ENCODE measurements around the gene AGFG2.

AGFG2 gene

GRCh38 chr7:100573691-100574361 lies 34.8 kb downstream of the AGFG2 start, which contains the start of gene SAP25:
SAP25 (minus strand) TSS chr7:100573900; CDS start chr7:100573742, 158 bp downstream.
- no peak for DNase-seq

GRCh38 chr7:100574362-100575205 lies 35.6 kb downstream of the AGFG2 start:
- DNase-seq: no peak

DNA sequence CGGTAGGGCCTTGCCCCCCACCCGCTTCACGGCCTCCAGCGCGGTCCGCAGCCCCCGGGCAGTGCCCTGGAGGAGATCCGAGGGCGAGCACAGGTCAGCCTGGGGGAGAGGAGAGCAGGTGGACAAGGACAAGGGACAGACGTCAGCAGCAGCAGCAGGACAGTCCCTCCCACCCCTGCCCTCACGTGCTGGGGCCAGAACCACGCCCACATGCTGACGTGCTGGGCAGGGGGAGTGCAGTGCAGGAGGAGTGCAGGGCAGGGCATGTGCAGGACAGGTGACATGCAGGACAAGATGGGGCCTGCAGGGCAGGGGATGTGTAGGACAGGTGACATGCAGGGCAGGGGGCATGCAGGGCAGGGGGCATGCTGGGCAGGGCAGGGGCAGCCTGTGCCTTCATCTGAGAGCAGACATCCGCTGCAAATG lies 36.2 kb downstream of the AGFG2 start:
- no peak for DNase-seq

GRCh38 chr7:100575746-100576383 lies 36.9 kb downstream of the AGFG2 start:
- DNase-seq: no peak

GRCh38 chr7:100576384-100576993 lies 37.5 kb downstream of the AGFG2 start:
- no peak for DNase-seq

- DNase-seq: no peak
Observed at GRCh38 chr7:100577103-100577502, 38.1 kb downstream of the AGFG2 start.

GRCh38 chr7:100577507-100577906 lies 38.5 kb downstream of the AGFG2 start:
- DNase-seq: no peak

DNA sequence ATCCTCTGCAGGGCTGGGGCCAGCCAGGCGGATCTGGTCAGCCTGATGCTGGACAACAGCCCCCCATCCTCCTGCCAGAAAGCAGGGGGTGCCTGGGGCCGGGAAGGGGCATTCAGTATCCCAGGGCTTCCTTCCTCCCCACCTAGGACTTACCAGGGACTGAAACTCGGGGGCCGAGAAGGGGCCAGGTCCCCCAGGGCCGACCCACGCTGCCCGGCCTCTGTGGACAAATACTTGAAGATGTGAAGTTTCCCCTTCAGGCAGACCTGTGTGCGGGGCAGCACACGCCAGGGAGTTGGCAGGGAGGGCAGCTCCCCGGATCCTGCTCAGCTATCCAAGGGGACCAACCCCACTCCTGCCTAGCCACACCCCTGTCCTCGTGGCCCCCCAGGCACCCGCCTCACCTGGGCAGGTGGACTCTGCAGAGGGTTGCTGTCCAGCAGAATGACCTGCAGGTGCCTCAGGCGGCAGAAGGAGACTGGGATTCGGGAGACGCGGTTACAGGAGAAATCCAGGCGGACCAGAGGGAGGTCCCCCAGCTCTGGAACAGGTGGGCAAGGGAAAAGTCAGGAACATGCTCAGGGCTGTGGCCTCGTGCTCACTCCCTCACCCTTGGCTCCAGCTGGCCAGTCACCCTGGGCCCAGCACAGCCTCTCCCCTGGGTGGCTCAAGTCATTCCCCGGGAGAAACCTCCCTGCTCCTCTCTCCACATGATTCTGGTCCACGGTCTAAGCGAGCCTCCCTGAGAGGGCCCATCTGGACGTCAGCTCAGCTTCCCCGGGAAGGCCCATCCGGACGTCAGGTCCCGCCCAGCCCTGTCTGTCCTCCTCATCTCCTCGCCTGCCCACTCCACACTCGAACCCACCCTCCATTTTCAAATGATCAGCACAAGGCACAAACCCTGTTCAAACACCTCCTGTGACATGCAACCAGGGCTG lies 39.5 kb downstream of the AGFG2 start:
- DNase-seq: no peak

GRCh38 chr7:100580466-100581283 lies 41.7 kb downstream of the AGFG2 start:
- no peak for DNase-seq

GRCh38 chr7:100582041-100582579 lies 43.1 kb downstream of the AGFG2 start:
- no peak for DNase-seq

DNA sequence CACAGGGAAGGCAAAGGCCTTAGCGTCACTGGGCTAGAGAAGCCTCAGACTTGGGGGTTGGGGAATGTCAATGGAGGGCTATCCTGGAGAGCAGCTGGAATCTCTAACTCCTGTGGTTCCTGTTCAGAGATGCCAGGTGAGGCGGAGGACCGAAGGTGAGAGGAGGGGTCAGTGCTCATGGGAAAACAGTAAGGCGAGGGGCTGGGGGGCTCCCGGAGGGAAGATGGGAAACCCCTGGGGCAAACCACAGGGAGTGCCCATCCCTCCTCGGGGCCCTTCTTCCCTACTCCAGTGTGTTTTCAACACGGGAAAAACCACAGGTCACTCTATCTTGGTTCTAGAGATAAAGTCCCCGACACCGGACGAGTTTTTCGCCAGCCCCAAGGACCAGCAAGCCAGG lies 43.6 kb downstream of the AGFG2 start:
- no peak for DNase-seq

GRCh38 chr7:100583132-100584053 lies 44.4 kb downstream of the AGFG2 start:
- no peak for DNase-seq

DNA sequence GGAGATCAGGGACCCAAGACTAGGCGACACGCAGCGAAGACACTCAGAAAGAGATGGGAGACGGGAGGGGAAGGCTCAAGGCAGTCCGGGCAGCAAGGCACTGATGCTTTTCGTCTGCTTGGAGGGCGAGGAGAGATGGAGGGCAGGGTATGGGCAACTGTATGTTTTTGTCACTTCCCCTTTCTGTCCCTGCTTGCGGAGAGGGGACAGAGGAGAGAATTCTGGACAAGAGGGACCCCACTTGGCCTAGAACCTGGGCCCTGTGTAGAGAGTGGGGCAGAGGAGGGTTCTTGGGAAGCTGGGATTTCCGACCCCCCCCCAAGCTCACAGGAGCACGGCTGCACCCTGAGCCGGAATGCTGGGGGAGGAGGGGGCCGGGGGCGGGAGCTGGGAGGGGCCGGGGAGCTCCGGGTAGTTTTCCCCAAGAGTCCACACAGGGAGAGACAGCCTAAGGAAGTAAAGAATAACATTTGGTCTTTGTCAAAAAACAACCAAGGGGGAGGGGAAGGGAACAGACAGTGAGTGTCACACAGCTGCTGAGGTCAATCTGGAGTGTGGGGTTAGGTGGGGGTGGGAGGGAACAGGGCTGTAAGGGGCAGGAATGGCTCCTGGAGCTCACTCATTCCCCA lies 45.2 kb downstream of the AGFG2 start:
- DNase-seq: no peak

GRCh38 chr7:100584683-100585510 lies 45.9 kb downstream of the AGFG2 start:
- no peak for DNase-seq

DNA sequence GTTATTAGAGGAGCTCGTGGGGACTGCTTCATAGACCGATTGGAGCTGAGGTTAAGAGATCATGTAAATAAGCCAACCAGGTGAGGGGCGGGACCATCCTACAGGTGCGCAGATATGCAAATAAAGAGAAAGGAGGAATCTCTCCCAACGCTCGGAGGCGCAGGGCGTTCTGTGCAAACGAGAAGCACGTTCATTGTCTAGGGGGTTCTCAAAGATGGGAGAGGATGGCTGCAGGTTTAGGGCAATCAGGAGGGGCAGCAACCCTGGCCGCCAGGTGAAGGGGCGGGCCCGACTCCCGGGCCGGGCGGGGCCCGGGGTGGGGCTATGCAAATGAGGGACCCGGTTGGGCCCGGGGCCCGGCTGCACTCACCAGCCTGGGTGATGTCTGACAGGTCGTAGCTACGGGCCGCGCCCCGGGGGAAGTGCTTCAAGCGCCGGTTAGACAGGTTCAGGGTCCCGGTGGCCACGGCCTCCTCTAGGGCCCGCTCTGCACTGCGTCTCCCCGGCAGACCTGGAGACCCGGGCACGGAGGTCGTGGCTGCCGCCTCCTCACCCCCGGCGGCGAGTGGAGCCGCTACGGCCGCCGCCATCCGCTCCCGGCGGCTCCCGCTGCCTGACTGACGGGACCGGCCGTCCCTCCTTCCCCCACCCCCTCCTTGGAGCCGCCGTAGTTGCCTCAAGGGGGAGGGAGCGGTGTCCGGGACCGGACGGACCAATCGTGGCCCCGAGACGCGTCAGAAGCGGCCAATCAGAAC lies 46.7 kb downstream of the AGFG2 start, which contains the start of gene LRCH4:
Gene LRCH4, minus strand, starts transcription at position 619 of the 755 bp plus-strand sequence. Its CDS starts 29 bp downstream, at position 590.
- peak; percentile 56 for DNase-seq

- peak; percentile 98 for DNase-seq
Observed at GRCh38 chr7:100586266-100587025, 47.4 kb downstream of the AGFG2 start, which contains the start of gene FBXO24. FBXO24 (plus strand) TSS chr7:100586328; CDS start chr7:100586626, 298 bp downstream.
